ENCODE data around the gene CYP11A1.
A peak's percentile ranks its signal among the peaks of the same experiment; 100 is the strongest.

DNA sequence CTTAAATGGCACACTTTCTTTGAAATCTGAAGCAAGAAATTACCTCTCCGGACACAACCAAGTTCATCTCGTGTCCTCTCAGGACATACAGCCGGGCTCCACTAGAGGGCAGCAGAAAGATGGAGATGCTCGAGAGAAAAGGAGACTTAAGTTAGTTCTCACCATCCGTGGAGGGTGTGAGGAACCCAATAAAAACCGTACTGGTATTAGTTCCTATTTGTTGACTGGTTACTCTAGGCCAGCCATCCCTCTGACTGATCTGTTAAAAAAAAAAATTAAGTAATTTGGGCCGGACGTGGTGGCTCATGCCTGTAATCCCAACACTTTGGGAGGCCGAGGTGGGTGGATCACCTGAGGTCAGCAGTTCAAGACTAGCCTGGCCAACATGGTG is 7.9 kb upstream of the CYP11A1 start:
- no peak for TF ChIP-seq POLR2A (IDR thresholded peaks at IDR 0.05)
- TF ChIP-seq, protein P1, sequence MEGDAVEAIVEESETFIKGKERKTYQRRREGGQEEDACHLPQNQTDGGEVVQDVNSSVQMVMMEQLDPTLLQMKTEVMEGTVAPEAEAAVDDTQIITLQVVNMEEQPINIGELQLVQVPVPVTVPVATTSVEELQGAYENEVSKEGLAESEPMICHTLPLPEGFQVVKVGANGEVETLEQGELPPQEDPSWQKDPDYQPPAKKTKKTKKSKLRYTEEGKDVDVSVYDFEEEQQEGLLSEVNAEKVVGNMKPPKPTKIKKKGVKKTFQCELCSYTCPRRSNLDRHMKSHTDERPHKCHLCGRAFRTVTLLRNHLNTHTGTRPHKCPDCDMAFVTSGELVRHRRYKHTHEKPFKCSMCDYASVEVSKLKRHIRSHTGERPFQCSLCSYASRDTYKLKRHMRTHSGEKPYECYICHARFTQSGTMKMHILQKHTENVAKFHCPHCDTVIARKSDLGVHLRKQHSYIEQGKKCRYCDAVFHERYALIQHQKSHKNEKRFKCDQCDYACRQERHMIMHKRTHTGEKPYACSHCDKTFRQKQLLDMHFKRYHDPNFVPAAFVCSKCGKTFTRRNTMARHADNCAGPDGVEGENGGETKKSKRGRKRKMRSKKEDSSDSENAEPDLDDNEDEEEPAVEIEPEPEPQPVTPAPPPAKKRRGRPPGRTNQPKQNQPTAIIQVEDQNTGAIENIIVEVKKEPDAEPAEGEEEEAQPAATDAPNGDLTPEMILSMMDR (IDR thresholded peaks at IDR 0.05) = peak; percentile 64 to 81 (median 65)
- TF ChIP-seq EP300 (IDR thresholded peaks at IDR 0.05) = no peak
